GM12873 (cell line): Measurements from ENCODE around the gene TANGO2.

Source experiments
- CTCF ChIP-seq: IDR thresholded peaks from 2 replicates; pipeline ENCODE4 v1.5.1; 2012; ENCODE audit warnings: low read depth, mild to moderate bottlenecking, moderate library complexity, low read length, control low read depth; ENCODE audit not compliant: insufficient read depth; ENCODE audit errors: missing control alignments

TANGO2 gene

GRCh38 chr22:20114506-20115475 lies 93.9 kb downstream of the TANGO2 start:
- no peak for TF ChIP-seq CTCF

GRCh38 chr22:20115691-20116375 lies 94.9 kb downstream of the TANGO2 start, which contains the start of gene RANBP1:
RANBP1 (plus strand) TSS chr22:20116104; CDS start chr22:20116185, 81 bp downstream.
- no peak for TF ChIP-seq CTCF

- TF ChIP-seq CTCF: no peak
Observed at GRCh38 chr22:20116376-20116950, 95.6 kb downstream of the TANGO2 start.
